HPDE6-E6E7 (cell line): ENCODE results near the gene UBE2Q2.
"Not testable (repeated sequence)": the region's sequence is repeated elsewhere in the genome, so short reads cannot be mapped to it uniquely, and the experiment has no call there.

Source experiments
- DNase-seq: peaks from one replicate; pipeline ENCODE4 v3.0.0; 2011; ENCODE audit warnings: missing footprints; ENCODE audit errors: extremely low spot score

Gene UBE2Q2

GRCh38 chr15:75842722-75843677 is at the start of gene UBE2Q2:
UBE2Q2 (plus strand) TSS chr15:75843447; CDS start chr15:75843667, 220 bp downstream.
- peak; percentile 36 for DNase-seq

GRCh38 chr15:75796321-75796720 is 46.9 kb upstream of the UBE2Q2 start:
- DNase-seq, result no peak

- not testable (repeated sequence) for DNase-seq
Measured at GRCh38 chr15:75797146-75797545, 46.1 kb upstream of the UBE2Q2 start.

DNA sequence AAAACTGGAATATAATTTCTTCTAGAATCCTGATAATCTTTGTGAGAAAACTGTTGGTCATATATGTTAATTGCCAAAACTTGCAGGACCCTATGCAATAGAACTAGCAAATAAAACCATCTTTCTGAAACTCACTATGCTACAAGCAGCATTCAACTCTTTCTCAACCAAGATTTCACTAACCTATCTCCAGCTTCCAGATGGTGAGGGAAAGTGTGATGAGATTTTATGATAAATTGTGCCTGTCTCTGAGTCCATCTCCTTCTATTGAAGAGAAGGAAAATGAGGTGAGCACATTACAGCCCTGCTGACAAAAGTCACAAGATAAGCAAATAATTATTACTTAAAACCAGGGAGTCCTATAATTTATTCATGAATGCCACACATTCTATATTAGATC is 44.1 kb upstream of the UBE2Q2 start:
- DNase-seq, result no peak

GRCh38 chr15:75800409-75800808 is 42.8 kb upstream of the UBE2Q2 start:
- DNase-seq, result not testable (repeated sequence)

DNA sequence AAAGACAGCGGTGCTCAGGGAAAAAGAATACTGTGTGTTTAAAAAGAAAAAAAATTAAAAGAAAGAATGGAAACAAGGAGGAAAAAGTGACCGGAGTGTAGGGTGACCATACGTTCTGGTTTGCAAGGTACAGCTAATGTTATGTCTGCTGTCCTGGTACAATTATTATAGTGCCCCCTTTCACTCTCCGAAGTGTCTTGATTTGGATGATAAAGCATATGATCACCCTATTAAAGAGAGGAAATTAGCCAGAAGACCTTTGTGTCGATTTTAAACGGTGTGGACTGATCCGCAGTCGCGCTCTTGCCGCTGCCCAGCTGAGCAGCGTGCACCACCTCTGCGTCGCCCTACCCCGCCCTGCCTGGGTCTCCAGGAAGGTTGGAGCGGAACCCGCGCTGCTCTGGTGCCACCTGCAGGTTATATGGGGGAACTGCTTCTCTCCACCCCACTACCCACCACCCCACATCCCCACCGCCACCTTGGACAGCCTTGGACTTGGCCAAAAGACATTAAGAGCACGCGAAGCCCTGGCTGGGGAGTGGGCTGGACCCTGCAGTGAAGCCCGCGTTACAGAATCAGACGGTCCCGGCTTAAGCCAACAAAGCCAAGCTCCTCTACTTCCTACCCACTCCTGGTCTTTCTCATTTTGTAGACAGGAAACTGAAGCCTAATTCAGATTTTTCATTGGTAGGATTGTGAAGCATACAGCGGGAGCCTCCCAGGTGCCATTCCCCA is 41.2 kb upstream of the UBE2Q2 start:
- peak; percentile 85 for DNase-seq

DNA sequence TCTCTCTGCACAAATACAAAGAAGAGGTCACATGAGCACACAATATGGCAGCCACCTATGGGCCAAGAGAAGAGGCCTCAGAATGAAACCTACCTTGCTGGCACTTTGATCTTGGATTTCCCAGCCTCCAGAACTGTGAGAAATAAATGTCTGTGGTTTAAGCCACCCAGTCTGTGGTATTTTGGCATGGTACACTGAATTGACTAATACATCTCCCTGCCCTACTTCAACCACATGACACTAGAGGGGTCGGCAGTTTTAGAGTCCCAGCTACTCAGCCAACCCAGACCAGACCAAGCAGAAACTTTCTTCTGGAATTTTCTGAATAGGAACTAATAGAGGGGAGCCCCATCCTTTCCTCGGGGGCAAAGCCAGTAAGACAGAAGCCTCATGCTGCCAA is 35.8 kb upstream of the UBE2Q2 start:
- DNase-seq, result not testable (repeated sequence)

DNA sequence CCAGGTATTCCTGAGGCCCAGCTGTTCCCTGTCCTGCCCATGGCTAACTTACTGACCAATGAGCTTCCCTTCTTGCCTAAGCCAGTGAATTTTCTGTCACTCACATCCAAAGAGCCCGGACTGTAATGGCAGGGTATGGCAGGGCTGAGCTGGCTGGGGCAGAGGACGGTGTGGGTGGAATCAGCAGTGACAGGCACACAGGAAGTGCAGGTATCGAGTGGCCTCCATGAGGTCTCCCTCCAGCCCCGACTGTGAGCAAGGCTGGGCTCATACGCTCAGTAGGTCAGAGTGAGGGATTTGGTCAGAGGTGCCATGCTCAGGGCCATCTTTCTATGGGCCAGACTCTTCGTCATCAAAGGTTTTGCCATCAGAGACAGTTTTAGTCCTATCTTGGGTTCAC is 35.2 kb upstream of the UBE2Q2 start:
- not testable (repeated sequence) for DNase-seq

DNA sequence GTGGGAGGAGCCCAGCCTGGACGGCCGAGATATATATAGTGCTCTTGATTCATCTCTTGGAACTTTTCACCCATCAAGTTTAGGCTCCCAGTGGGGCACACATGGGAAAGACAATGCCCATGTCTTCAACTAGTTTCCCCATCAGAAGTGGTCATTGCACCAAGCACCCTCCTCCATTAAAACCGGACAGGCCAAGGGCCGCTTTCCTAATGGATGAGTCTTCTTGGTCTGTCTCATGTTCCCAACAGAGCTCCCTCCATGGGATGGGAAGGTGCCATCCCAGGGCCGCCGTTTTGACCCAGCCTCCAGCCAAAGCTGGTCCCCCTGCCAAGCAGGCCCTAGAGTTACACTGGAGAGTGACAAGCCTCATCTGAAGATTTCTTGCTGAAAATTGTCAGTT is 34.7 kb upstream of the UBE2Q2 start:
- no peak for DNase-seq

GRCh38 chr15:75809986-75810750 is 33.1 kb upstream of the UBE2Q2 start:
- DNase-seq, result peak; percentile 78

DNA sequence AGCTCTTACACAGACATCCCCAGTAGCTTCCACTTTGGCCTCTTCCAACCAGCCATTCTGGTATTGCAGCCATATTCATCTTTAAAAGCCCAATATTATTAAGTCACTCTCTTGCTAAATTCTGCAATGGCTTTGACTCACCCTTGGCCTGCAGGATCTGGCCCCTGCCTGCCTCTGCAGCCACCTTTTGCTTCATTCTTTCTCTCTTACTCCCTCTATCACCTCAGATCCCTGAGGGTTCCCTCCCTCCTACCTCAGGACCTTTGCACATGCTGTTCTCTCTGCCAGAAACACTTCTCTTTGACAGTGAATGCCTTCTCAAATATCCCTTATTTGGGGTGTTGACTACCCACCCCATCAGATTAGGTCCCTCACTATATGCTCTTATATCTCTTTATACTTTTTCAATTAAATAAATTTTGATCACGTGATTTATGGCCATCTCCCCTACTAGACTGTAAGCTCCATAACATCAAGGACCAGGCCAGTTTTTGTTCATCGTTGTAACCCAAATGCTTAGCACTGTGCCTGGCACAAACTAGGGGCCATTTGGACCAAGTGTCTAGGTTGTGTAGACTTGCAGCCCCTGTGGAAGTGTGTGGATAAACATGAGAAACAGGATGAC is 32.3 kb upstream of the UBE2Q2 start:
- no peak for DNase-seq

DNA sequence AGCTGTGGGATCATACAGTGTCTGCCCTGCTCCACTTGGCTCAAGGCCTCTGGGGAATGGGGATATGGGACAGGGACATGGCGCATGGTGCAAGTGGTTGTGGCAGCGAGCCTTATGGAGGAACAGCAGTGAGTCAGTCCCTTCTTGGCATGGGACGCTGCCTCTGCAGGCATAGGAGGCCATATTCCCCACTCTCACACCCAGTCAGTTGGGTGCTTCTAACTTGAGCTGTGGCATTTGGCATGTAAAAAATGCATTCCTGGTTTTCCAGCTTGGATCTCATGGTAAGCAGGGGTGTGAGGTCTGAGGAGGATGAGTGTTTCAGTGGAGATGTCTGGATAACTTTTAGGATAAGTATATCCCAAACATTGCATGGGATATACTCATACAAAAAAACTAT is 31.6 kb upstream of the UBE2Q2 start:
- no peak for DNase-seq

DNA sequence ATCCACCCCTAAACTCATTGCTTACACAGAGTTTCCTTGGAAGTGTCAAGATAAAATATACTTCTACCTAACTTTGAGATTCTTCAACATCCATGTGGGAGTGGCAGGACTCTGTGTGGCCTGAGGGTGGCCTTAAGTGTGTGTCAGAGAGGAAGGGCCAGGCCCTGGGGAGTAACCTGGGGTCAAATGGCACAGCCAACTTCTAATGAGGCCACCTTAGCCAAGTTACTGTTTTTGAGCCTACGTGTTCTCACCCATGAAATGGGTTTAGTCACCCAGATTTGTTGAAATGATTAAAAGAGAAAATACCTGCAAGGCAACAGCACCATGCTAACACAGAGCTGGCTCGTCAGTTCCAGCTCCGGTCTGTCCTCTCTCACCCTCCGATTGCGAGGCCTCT is 28.5 kb upstream of the UBE2Q2 start:
- DNase-seq, result no peak

GRCh38 chr15:75815811-75816719 is 27.2 kb upstream of the UBE2Q2 start:
- no peak for DNase-seq

GRCh38 chr15:75817138-75817935 is 25.9 kb upstream of the UBE2Q2 start:
- DNase-seq, result no peak

DNA sequence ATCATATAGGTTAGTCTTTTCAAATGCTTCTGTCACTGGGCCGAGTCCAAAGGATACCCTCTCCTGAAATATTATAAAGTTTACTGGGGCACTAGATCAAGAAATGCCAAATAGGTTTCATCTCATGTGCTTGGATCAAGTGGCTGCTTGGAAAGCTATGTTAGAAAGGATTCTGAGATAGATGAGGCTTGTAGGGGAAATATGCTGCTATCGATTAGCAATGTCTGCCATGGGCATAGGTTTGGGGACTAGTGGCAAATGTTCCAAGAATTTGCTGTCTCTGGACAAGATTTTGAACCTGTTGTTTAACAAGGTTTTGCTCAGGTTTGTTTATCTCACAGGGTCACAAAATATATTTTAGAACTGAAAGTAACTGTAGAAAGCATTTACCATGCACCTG is 23.0 kb upstream of the UBE2Q2 start:
- DNase-seq, result no peak

DNA sequence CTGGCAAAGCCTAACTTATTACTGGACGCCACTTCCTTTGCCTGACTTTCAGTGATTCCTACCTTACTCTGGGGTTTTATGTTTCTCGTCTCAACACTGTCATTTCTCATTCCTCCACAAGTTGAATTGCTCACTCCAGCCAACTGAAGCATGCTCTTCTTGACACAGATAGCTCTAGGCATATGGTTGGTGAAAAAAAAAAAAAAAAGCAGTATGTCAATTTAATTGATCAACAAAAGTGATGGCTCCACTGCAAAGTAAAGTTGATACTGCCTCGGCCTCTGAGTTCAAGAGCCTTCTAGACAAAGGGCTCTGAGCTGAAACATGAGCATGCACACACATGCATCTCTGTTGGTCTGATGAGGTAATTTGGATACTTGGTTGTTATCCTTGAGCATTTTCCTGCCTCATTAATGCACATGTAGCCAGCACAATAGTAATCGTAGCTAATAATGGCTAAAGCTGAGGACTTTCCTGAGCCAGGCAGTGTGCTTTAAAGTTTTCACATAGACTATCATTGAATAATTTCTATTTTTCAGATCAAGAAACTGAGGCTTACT is 21.4 kb upstream of the UBE2Q2 start:
- DNase-seq, result no peak

DNA sequence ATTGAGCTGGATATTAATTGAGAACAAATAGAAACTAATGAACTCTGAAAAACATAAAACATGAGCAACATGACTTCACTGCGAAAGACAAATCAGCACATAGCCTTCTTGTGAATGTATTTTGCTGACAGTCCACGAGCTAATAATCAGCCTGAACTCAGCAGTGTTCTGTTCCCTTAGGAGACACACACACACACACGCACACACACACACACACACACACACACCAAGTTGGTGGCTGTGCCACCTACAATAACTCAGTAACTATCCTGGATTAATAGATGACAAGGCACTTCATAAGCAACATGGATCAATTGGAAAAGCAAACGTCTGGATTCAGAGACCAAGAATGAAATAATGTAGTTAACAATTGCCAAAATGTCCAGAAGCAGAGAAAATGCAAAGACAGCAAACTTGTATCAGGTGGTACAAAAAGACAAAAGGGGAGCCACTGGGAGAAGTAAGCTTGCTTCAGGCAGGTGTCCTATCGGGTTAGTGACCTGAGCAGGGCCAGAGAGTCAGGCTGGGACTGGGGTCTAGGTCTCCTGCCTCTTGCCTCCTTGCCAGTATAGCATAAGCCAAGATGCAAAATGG is 20.5 kb upstream of the UBE2Q2 start:
- no peak for DNase-seq
